GM12891 (cell line): ENCODE measurements around the gene POMP.

Experiments used
- POLR2A ChIP-seq: IDR thresholded peaks from 2 replicates; pipeline ENCODE4 v1.6.1; 2011; ENCODE audit warnings: low read depth, low read length, control low read depth
- POLR2AphosphoS5 ChIP-seq: IDR thresholded peaks from 2 replicates; pipeline ENCODE4 v1.6.1; 2011; ENCODE audit warnings: low read depth, low read length, control low read depth
- POU2F2 ChIP-seq: IDR thresholded peaks from 2 replicates; pipeline ENCODE4 v1.6.1; 2011; ENCODE audit warnings: low read depth, mild to moderate bottlenecking, control low read depth, low read length, moderate library complexity
- SPI1 ChIP-seq: IDR thresholded peaks from 2 replicates; pipeline ENCODE4 v1.6.1; 2011; ENCODE audit warnings: low read depth, low read length, control low read depth
- TAF1 ChIP-seq: IDR thresholded peaks from 2 replicates; pipeline ENCODE4 v1.6.1; 2011; ENCODE audit warnings: low read depth, low read length, control low read depth

GRCh38 chr13:28710161-28710560 is 51.2 kb downstream of the POMP start:
- TF ChIP-seq POLR2A: no peak
- TF ChIP-seq POLR2AphosphoS5: no peak
- TF ChIP-seq SPI1: no peak
- no peak for TF ChIP-seq TAF1
- TF ChIP-seq POU2F2: no peak
